ENCODE results near the gene ONECUT3. TPM values are rescaled to one million over a fixed set of nuclear protein-coding genes. Genes with fewer than 3 reads are reported as not detected.

The ONECUT3 gene
- total and polyA plus RNA-seq, 4 donors: not detected

GRCh38 chr19:1728816-1729567 is 24.3 kb upstream of the ONECUT3 start:
- Histone ChIP-seq H3K9me3 (ENCODE audit: control insufficient read depth in 4 of 4, low read length in 3 of 4) (no peaks in the 10 kb centered on the region), H3K4me3 (ENCODE audit: low read depth in 1 of 3, low read length in 3 of 3) (no peak overlapping the region), H3K9ac (ENCODE audit: low read depth in 1 of 2, low read length in 2 of 2) (no peak overlapping the region), H3K36me3 (ENCODE audit: control insufficient read depth in 4 of 4, insufficient read depth in 3 of 4, low read depth in 1 of 4, low read length in 3 of 4) (no peaks in the 10 kb centered on the region), H3K4me1 (ENCODE audit: control insufficient read depth in 4 of 4, insufficient read depth in 4 of 4, low read length in 3 of 4) (peaks cover 0 to 10% (median 4%) of the 10 kb centered on the region in 4 donors), H3K27me3 (ENCODE audit: control insufficient read depth in 4 of 4, insufficient read depth in 4 of 4, low read length in 3 of 4) (peaks cover 0 to 6% (median 2%) of the 10 kb centered on the region in 4 donors), H3K27ac (ENCODE audit: low read depth in 1 of 2, low read length in 2 of 2) (no peak overlapping the region)
- no peak for DNase-seq (ENCODE audit: low spot score)
- WGBS: 89% methylated on average over 33 of the region's 33 CpGs
- TF ChIP-seq SP1 (IDR thresholded peaks at IDR 0.05): no peak
- TF ChIP-seq, protein P1, sequence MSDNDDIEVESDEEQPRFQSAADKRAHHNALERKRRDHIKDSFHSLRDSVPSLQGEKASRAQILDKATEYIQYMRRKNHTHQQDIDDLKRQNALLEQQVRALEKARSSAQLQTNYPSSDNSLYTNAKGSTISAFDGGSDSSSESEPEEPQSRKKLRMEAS (IDR thresholded peaks at IDR 0.05): no peak
- no peak for TF ChIP-seq GABPA (IDR thresholded peaks at IDR 0.05 in 1 of 2, conservative IDR thresholded peaks at IDR 0.05 in 1 of 2)
- no peak for TF ChIP-seq RXRA (IDR thresholded peaks at IDR 0.05)
- TF ChIP-seq YY1 (IDR thresholded peaks at IDR 0.05): no peak
- TF ChIP-seq RAD21 (IDR thresholded peaks at IDR 0.05): no peak
- no peak for TF ChIP-seq JUND (IDR thresholded peaks at IDR 0.05)
- no peak for TF ChIP-seq EGR1 (IDR thresholded peaks at IDR 0.05; ENCODE audit: low read depth in 2 of 2)
- TF ChIP-seq, protein P2, sequence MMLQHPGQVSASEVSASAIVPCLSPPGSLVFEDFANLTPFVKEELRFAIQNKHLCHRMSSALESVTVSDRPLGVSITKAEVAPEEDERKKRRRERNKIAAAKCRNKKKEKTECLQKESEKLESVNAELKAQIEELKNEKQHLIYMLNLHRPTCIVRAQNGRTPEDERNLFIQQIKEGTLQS (IDR thresholded peaks at IDR 0.05): no peak
- TF ChIP-seq, protein P3, sequence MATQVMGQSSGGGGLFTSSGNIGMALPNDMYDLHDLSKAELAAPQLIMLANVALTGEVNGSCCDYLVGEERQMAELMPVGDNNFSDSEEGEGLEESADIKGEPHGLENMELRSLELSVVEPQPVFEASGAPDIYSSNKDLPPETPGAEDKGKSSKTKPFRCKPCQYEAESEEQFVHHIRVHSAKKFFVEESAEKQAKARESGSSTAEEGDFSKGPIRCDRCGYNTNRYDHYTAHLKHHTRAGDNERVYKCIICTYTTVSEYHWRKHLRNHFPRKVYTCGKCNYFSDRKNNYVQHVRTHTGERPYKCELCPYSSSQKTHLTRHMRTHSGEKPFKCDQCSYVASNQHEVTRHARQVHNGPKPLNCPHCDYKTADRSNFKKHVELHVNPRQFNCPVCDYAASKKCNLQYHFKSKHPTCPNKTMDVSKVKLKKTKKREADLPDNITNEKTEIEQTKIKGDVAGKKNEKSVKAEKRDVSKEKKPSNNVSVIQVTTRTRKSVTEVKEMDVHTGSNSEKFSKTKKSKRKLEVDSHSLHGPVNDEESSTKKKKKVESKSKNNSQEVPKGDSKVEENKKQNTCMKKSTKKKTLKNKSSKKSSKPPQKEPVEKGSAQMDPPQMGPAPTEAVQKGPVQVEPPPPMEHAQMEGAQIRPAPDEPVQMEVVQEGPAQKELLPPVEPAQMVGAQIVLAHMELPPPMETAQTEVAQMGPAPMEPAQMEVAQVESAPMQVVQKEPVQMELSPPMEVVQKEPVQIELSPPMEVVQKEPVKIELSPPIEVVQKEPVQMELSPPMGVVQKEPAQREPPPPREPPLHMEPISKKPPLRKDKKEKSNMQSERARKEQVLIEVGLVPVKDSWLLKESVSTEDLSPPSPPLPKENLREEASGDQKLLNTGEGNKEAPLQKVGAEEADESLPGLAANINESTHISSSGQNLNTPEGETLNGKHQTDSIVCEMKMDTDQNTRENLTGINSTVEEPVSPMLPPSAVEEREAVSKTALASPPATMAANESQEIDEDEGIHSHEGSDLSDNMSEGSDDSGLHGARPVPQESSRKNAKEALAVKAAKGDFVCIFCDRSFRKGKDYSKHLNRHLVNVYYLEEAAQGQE (IDR thresholded peaks at IDR 0.05): no peak
- TF ChIP-seq ZBTB33 (IDR thresholded peaks at IDR 0.05): no peak

- no peak overlapping the region for H3K27ac ChIP-seq (ENCODE audit: low read depth in 1 of 2, low read length in 2 of 2)
- 85% methylated on average over 19 of the region's 19 CpGs for WGBS
- peaks cover 0 to 10% (median 4%) of the 10 kb centered on the region in 4 donors for H3K4me1 ChIP-seq (ENCODE audit: control insufficient read depth in 4 of 4, insufficient read depth in 4 of 4, low read length in 3 of 4)
- H3K9me3 ChIP-seq (ENCODE audit: control insufficient read depth in 4 of 4, low read length in 3 of 4): no peaks in the 10 kb centered on the region
- no peaks in the 10 kb centered on the region for H3K36me3 ChIP-seq (ENCODE audit: control insufficient read depth in 4 of 4, insufficient read depth in 3 of 4, low read depth in 1 of 4, low read length in 3 of 4)
- TF ChIP-seq, protein P2 (IDR thresholded peaks at IDR 0.05): no peak
- TF ChIP-seq TAF1 (conservative IDR thresholded peaks at IDR 0.05) (no peak), EGR1 (IDR thresholded peaks at IDR 0.05; ENCODE audit: low read depth in 2 of 2) (no peak), RXRA (IDR thresholded peaks at IDR 0.05) (no peak), YY1 (IDR thresholded peaks at IDR 0.05) (no peak), GABPA (IDR thresholded peaks at IDR 0.05 in 1 of 2, conservative IDR thresholded peaks at IDR 0.05 in 1 of 2) (no peak), FOXA2 (IDR thresholded peaks at IDR 0.05) (no peak), CTCF (IDR thresholded peaks at IDR 0.05; ENCODE audit: low read depth, low read length, missing input control) (no peak), RAD21 (IDR thresholded peaks at IDR 0.05) (no peak), HNF4G (IDR thresholded peaks at IDR 0.05) (no peak), SP1 (IDR thresholded peaks at IDR 0.05) (no peak)
- TF ChIP-seq, protein P1 (IDR thresholded peaks at IDR 0.05): no peak
- TF ChIP-seq, protein P3 (IDR thresholded peaks at IDR 0.05): no peak
- H3K9ac ChIP-seq (ENCODE audit: low read depth in 1 of 2, low read length in 2 of 2): no peak overlapping the region
- no peak overlapping the region for H3K4me3 ChIP-seq (ENCODE audit: low read depth in 1 of 3, low read length in 3 of 3)
- no peak for DNase-seq (ENCODE audit: low spot score)
- peaks cover 0 to 6% (median 2%) of the 10 kb centered on the region in 4 donors for H3K27me3 ChIP-seq (ENCODE audit: control insufficient read depth in 4 of 4, insufficient read depth in 4 of 4, low read length in 3 of 4)
Measured at GRCh38 chr19:1729568-1729925, 23.8 kb upstream of the ONECUT3 start.

Measured in liver (tissue), 9 donors.